ENCODE data around the gene GHDC. TPM values are rescaled to one million over a fixed set of nuclear protein-coding genes. Genes with fewer than 3 reads are reported as not detected.
A peak's percentile ranks its signal among the peaks of the same experiment; 100 is the strongest.
"Not testable (repeated sequence)": the region's sequence is repeated elsewhere in the genome, so short reads cannot be mapped to it uniquely, and the experiment has no call there.

Gene GHDC
- total RNA-seq (2014; rRNA removed; shearing (Covaris generic)), result 1.1 and 1.4 TPM in 2 replicates

- DNase-seq (ENCODE audit: low spot score), result peak; percentile 95
- in situ Hi-C loops (cut with HindIII; ENCODE audit: low sequenced_read_pairs), result no loop called here
Measured at GRCh38 chr17:42193969-42194899, at the start of gene GHDC. Gene GHDC (minus strand): TSS chr17:42194494. CDS start chr17:42193581, 913 bp downstream.

- DNase-seq (ENCODE audit: low spot score), result no peak
- in situ Hi-C loops (cut with HindIII; ENCODE audit: low sequenced_read_pairs), result no loop called here
Measured at GRCh38 chr17:42243493-42243982, 49.2 kb upstream of the GHDC start.

GRCh38 chr17:42241871-42242270, 47.6 kb upstream of the GHDC start:
- DNase-seq (ENCODE audit: low spot score), result peak; percentile 46
- in situ Hi-C loops (cut with HindIII; ENCODE audit: low sequenced_read_pairs), result no loop called here

GRCh38 chr17:42240863-42241262, 46.6 kb upstream of the GHDC start:
- in situ Hi-C loops (cut with HindIII; ENCODE audit: low sequenced_read_pairs); DNase-seq (ENCODE audit: low spot score): not testable (repeated sequence)

- DNase-seq (ENCODE audit: low spot score), result no peak
- in situ Hi-C loops (cut with HindIII; ENCODE audit: low sequenced_read_pairs), result no loop called here
Measured at GRCh38 chr17:42240201-42240600, 45.9 kb upstream of the GHDC start.

GRCh38 chr17:42239576-42239975, 45.3 kb upstream of the GHDC start:
- in situ Hi-C loops (cut with HindIII; ENCODE audit: low sequenced_read_pairs); DNase-seq (ENCODE audit: low spot score): not testable (repeated sequence)

- in situ Hi-C loops (cut with HindIII; ENCODE audit: low sequenced_read_pairs), result no loop called here
- DNase-seq (ENCODE audit: low spot score), result no peak
Measured at GRCh38 chr17:42236760-42237159, 42.5 kb upstream of the GHDC start.

GRCh38 chr17:42233994-42234393, 39.7 kb upstream of the GHDC start:
- in situ Hi-C loops (cut with HindIII; ENCODE audit: low sequenced_read_pairs), result no loop called here
- no peak for DNase-seq (ENCODE audit: low spot score)

- no peak for DNase-seq (ENCODE audit: low spot score)
Measured at GRCh38 chr17:42233156-42233555, 38.9 kb upstream of the GHDC start.

GRCh38 chr17:42230225-42230624, 35.9 kb upstream of the GHDC start:
- in situ Hi-C loops (cut with HindIII; ENCODE audit: low sequenced_read_pairs), result no loop called here
- no peak for DNase-seq (ENCODE audit: low spot score)

More at GRCh38 chr17:42233156-42233555, 38.9 kb upstream of the GHDC start:
- in situ Hi-C loops (cut with HindIII; ENCODE audit: low sequenced_read_pairs), result no loop called here

GRCh38 chr17:42227849-42228700, 33.8 kb upstream of the GHDC start:
- in situ Hi-C loops (cut with HindIII; ENCODE audit: low sequenced_read_pairs), result no loop called here
- no peak for DNase-seq (ENCODE audit: low spot score)

- in situ Hi-C loops (cut with HindIII; ENCODE audit: low sequenced_read_pairs), result no loop called here
Measured at GRCh38 chr17:42225646-42226045, 31.4 kb upstream of the GHDC start.

GRCh38 chr17:42224651-42225050, 30.4 kb upstream of the GHDC start:
- in situ Hi-C loops (cut with HindIII; ENCODE audit: low sequenced_read_pairs), result loop anchor here (25.0 kb wide), 1 partner anchor 88 kb away; no protein-coding TSS in a partner anchor
- DNase-seq (ENCODE audit: low spot score), result no peak

More at GRCh38 chr17:42225646-42226045, 31.4 kb upstream of the GHDC start:
- DNase-seq (ENCODE audit: low spot score), result no peak

- peak; percentile 48 for DNase-seq (ENCODE audit: low spot score)
- in situ Hi-C loops (cut with HindIII; ENCODE audit: low sequenced_read_pairs), result loop anchor here (25.0 kb wide), 1 partner anchor 90 kb away; no protein-coding TSS in a partner anchor
Measured at GRCh38 chr17:42221886-42222745, 27.8 kb upstream of the GHDC start.

GRCh38 chr17:42219280-42219679, 25.0 kb upstream of the GHDC start:
- not testable (repeated sequence) for DNase-seq (ENCODE audit: low spot score)
- in situ Hi-C loops (cut with HindIII; ENCODE audit: low sequenced_read_pairs), result loop anchor here (25.0 kb wide), 1 partner anchor 93 kb away; no protein-coding TSS in a partner anchor

- DNase-seq (ENCODE audit: low spot score), result no peak
Measured at GRCh38 chr17:42214156-42214555, 19.9 kb upstream of the GHDC start.

GRCh38 chr17:42212382-42212781, 18.1 kb upstream of the GHDC start:
- DNase-seq (ENCODE audit: low spot score), result no peak
- in situ Hi-C loops (cut with HindIII; ENCODE audit: low sequenced_read_pairs), result loop anchor here (25.0 kb wide), 1 partner anchor 100 kb away; no protein-coding TSS in a partner anchor

More at GRCh38 chr17:42214156-42214555, 19.9 kb upstream of the GHDC start:
- in situ Hi-C loops (cut with HindIII; ENCODE audit: low sequenced_read_pairs), result loop anchor here (25.0 kb wide), 1 partner anchor 98 kb away; no protein-coding TSS in a partner anchor

- in situ Hi-C loops (cut with HindIII; ENCODE audit: low sequenced_read_pairs), result loop anchor here (25.0 kb wide), 1 partner anchor 100 kb away; no protein-coding TSS in a partner anchor
- DNase-seq (ENCODE audit: low spot score), result not testable (repeated sequence)
Measured at GRCh38 chr17:42211921-42212341, 17.6 kb upstream of the GHDC start.
